Stomach (tissue), 9 donors: ENCODE measurements around the gene CMTM6. TPM values are rescaled to one million over a fixed set of nuclear protein-coding genes. Genes with fewer than 3 reads are reported as not detected.

Source experiments
- DNase-seq, 2 donors: peaks; one replicate each; pipeline versions ENCODE4 v3.0.0 to v3.0.0-alpha.2; 2013 to 2019
- H3K27ac ChIP-seq, 5 donors: fragments of 200-600 bp in 4 of 5; sonication (generic) in 4 of 5; one replicate each; pipeline ENCODE4 v1.5.1; 2013 to 2019; ENCODE audit warnings: mild to moderate bottlenecking in 1 of 5, moderate library complexity in 1 of 5
- H3K27me3 ChIP-seq, 3 donors: fragments of 200-600 bp; sonication (generic); one replicate each; pipeline ENCODE4 v1.5.1; 2017 to 2019; ENCODE audit warnings: mixed run types in 1 of 3
- H3K36me3 ChIP-seq, 4 donors: fragments of 200-600 bp; sonication (generic); 1 replicate in 3 of 4; 2 replicates in 1 of 4; pipeline ENCODE4 v1.5.1; 2016 to 2019
- H3K4me1 ChIP-seq, 4 donors: fragments of 200-600 bp; sonication (generic); one replicate each; pipeline ENCODE4 v1.5.1; 2016 to 2019
- H3K4me3 ChIP-seq, 4 donors: fragments of 200-600 bp; sonication (generic) in 3 of 4; one replicate each; pipeline ENCODE4 v1.5.1; 2016 to 2019; ENCODE audit warnings: mild to moderate bottlenecking in 1 of 4
- H3K9me3 ChIP-seq, 4 donors: fragments of 200-600 bp; sonication (generic); one replicate each; pipeline ENCODE4 v1.5.1; 2016 to 2019
- CTCF ChIP-seq, 7 experiments: fragments of 450-650 bp in 4 of 7; fragments of 200-600 bp in 3 of 7; sonication (generic) in 3 of 7; IDR thresholded peaks; one replicate each; pipeline ENCODE4 v1.5.1; 2016 to 2019; ENCODE audit warnings: antibody characterized with exemption in 7 of 7, control low read depth in 2 of 7, mild to moderate bottlenecking in 1 of 7
- EP300 ChIP-seq: sonication (generic); formaldehyde crosslinking; IDR thresholded peaks from one replicate; pipeline ENCODE4 v1.6.1; 2017; ENCODE audit warnings: antibody characterized with exemption
- POLR2A ChIP-seq, 4 donors: fragments of 450-650 bp; IDR thresholded peaks; one replicate each; pipeline ENCODE4 v1.6.1; 2016; ENCODE audit warnings: antibody characterized with exemption in 4 of 4, control low read depth in 2 of 4, mild to moderate bottlenecking in 1 of 4, moderate library complexity in 1 of 4
- POLR2AphosphoS5 ChIP-seq, 3 donors: sonication (generic); formaldehyde crosslinking; IDR thresholded peaks; one replicate each; pipeline ENCODE4 v1.6.1; 2016; ENCODE audit warnings: antibody characterized with exemption in 3 of 3
- WGBS, 5 donors: extraction: QIAGEN DNeasy Blood & Tissue Kit in 3 of 5; methylation state at CpG; one replicate each; pipeline versions ENCODE4 v1.1.5 to v1.1.7; 2013 to 2018; 5-methylcytosine and 5-hydroxymethylcytosine counted together
- intact Hi-C: fragments of 100-400 bp; cut with DNase I; formaldehyde crosslinking; loops from one replicate; pipeline ENCODE4 v1.15.1; 2023; ENCODE audit warnings: low total_unique reads
- polyA plus RNA-seq, 3 donors: library from polyadenylated mRNA; stranded (reverse); fragments of 200-250 nt; gene quantifications; one replicate each; pipeline ENCODE4 v1.2.3, GENCODE V29; 2013
- total RNA-seq, 5 donors: library from RNA; depleted of rRNA; stranded (reverse); fragments of >200 nt; gene quantifications; one replicate each; pipeline versions ENCODE4 v1.1.0 to v1.2.3, GENCODE V29; 2014 to 2016
- donor health status: healthy with polysubstance abuse.
- donor health status: Bipolar disorder and iron deficiency.
- donor health status: healthy.

CMTM6 gene
- total and polyA plus RNA-seq, 8 donors: 5.8 to 133 (median 15.2) TPM

- no peak for TF ChIP-seq POLR2A (IDR thresholded peaks at IDR 0.05)
- TF ChIP-seq CTCF (IDR thresholded peaks at IDR 0.05): no peak
- TF ChIP-seq EP300: no peak
- no peak for TF ChIP-seq POLR2AphosphoS5 (IDR thresholded peaks at IDR 0.05)
- no peak for DNase-seq
- H3K4me1 ChIP-seq: peaks cover 14 to 51% (median 26%) of the 10 kb centered on the region in 4 donors
- H3K27ac ChIP-seq: peak overlapping the region; percentile 97 to 99 (median 98)
- H3K27me3 ChIP-seq: no peaks in the 10 kb centered on the region
- H3K9me3 ChIP-seq: no peaks in the 10 kb centered on the region
- H3K4me3 ChIP-seq: peak overlapping the region; percentile 58 to 98 (median 93)
- intact Hi-C loops: no loop called here
- 0 to 2% (median 1%) methylated on average over 6 of the region's 6 CpGs for WGBS, 5 donors
- no peaks in the 10 kb centered on the region for H3K36me3 ChIP-seq
These were observed 264 bp upstream of the CMTM6 start for GRCh38 chr3:32502946-32503286.

DNA sequence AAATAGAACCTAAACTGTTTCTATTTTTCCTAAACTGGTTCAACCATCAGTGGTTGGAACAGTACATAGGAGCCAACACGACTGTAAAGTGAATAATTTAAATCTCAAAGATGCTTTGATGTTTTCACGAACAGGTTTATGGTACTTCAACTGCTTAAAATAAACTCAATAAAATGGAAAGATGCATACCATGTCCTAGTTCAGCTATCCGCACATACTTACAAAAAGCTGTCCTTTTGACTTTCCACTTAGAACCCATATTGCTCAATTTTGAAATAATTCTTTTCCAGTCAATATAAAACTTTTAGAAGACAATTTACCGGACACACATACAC, 902 bp downstream of the CMTM6 start:
- intact Hi-C loops: no loop called here
- H3K4me1 ChIP-seq: peaks cover 14 to 49% (median 27%) of the 10 kb centered on the region in 4 donors
- H3K9me3 ChIP-seq: no peaks in the 10 kb centered on the region
- no peaks in the 10 kb centered on the region for H3K36me3 ChIP-seq
- no peak for DNase-seq
- H3K27ac ChIP-seq: peak overlapping the region; percentile 97 to 99 (median 98)
- TF ChIP-seq CTCF (IDR thresholded peaks at IDR 0.05) (no peak), POLR2AphosphoS5 (IDR thresholded peaks at IDR 0.05) (no peak), POLR2A (IDR thresholded peaks at IDR 0.05) (no peak), EP300 (no peak)
- no peaks in the 10 kb centered on the region for H3K27me3 ChIP-seq
- WGBS, 5 donors: 6 to 11% (median 7%) methylated on average over 4 of the region's 4 CpGs
- H3K4me3 ChIP-seq: peak overlapping the region; percentile 58 to 98 (median 93)

GRCh38 chr3:32500880-32501782, 1.5 kb downstream of the CMTM6 start:
- TF ChIP-seq POLR2A (IDR thresholded peaks at IDR 0.05): no peak
- no peak for TF ChIP-seq POLR2AphosphoS5 (IDR thresholded peaks at IDR 0.05)
- TF ChIP-seq EP300: no peak
- TF ChIP-seq CTCF (IDR thresholded peaks at IDR 0.05): no peak
- 72 to 84% (median 77%) methylated on average over 25 of the region's 25 CpGs for WGBS, 5 donors
- Histone ChIP-seq H3K9me3 (no peaks in the 10 kb centered on the region), H3K27ac (peak overlapping the region in 4 of 5 donors; percentile 97 to 99 (median 98)), H3K4me1 (peaks cover 14 to 49% (median 31%) of the 10 kb centered on the region in 4 donors), H3K27me3 (no peaks in the 10 kb centered on the region), H3K36me3 (no peaks in the 10 kb centered on the region), H3K4me3 (peak overlapping the region; percentile 58 to 98 (median 93))
- intact Hi-C loops: no loop called here
- no peak for DNase-seq

- intact Hi-C loops: no loop called here
- peak overlapping the region in 1 of 4 donors; percentile 58 for H3K4me3 ChIP-seq
These were observed 2.4 kb downstream of the CMTM6 start for GRCh38 chr3:32500231-32500630.

More at GRCh38 chr3:32500231-32500630, 2.4 kb downstream of the CMTM6 start:
- no peaks in the 10 kb centered on the region for H3K36me3 ChIP-seq
- DNase-seq: no peak
- H3K27me3 ChIP-seq: no peaks in the 10 kb centered on the region
- WGBS, 5 donors: 60 to 76% (median 70%) methylated on average over 2 of the region's 2 CpGs
- H3K9me3 ChIP-seq: no peaks in the 10 kb centered on the region
- H3K4me1 ChIP-seq: peaks cover 14 to 56% (median 38%) of the 10 kb centered on the region in 4 donors
- TF ChIP-seq CTCF (IDR thresholded peaks at IDR 0.05) (no peak), POLR2A (IDR thresholded peaks at IDR 0.05) (no peak), POLR2AphosphoS5 (IDR thresholded peaks at IDR 0.05) (no peak), EP300 (no peak)
- no peak overlapping the region for H3K27ac ChIP-seq
